ENCODE results near the gene SMYD3. TPM values are rescaled to one million over a fixed set of nuclear protein-coding genes. Genes with fewer than 3 reads are reported as not detected.

The SMYD3 gene
- total and polyA plus RNA-seq, 2 of the 13 experiments (the other 11 are each of a cell fraction or from before 2014, with no cell fraction given): 27.7 to 35.8 TPM

DNA sequence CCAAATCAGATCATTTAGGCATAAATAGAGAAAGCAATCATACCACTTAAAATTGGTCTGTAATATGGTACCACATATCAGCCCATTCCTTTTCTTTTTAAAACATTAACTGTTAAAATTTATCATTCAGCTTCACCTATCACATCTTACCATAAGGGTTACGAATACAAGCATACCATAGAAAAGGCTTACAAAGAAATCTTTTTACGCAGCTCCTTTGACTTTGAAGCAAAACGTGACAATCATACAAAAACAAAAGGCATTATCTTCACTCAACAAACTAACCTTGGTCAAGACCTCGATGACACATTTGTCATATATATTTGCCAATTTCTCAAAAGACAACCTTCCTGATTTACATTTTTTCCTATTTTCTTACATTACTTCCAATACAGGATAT lies 169.0 kb downstream of the SMYD3 start:
- DNase-seq (ENCODE audit: low spot score) (no peak), ATAC-seq (no peak), FAIRE-seq (no peak)
- Histone ChIP-seq H3K9me3 (ENCODE audit: low read length) (no peaks in the 10 kb centered on the region), H2AFZ (ENCODE audit: low read length) (no peak overlapping the region), H3K9ac (ENCODE audit: insufficient read depth, low read depth, low read length) (no peak overlapping the region), H4K20me1 (ENCODE audit: insufficient read depth, low read length) (no peaks in the 10 kb centered on the region), H3K4me3 (replicated peaks in 1 of 3; ENCODE audit: insufficient read depth in 1 of 3, low read depth in 2 of 3, low read length in 3 of 3) (no peak overlapping the region), H3K4me2 (ENCODE audit: low read depth, low read length) (no peak overlapping the region), H3K79me2 (ENCODE audit: insufficient read depth, low read length) (no peaks in the 10 kb centered on the region), H3K27ac (ENCODE audit: extremely low read length, insufficient read depth, low read length) (no peak overlapping the region), H3K27me3 (ENCODE audit: control insufficient read depth in 1 of 2, insufficient read depth in 2 of 2, low read length in 2 of 2) (no peaks in the 10 kb centered on the region), H3K4me1 (ENCODE audit: insufficient read depth, low read length) (no peaks in the 10 kb centered on the region), H3K36me3 (replicated peaks in 1 of 2; ENCODE audit: control insufficient read depth in 1 of 2, insufficient read depth in 2 of 2, low read length in 2 of 2) (no peaks in the 10 kb centered on the region)
- no TSS peak for BruUV-seq (replicated peaks)
- WGBS (ENCODE audit: low lambda C conversion rate): 88% methylated on average over 4 of the region's 4 CpGs
- intact Hi-C loops (cut with micrococcal nuclease; ENCODE audit: unreplicated experiment) (no loop called here), in situ Hi-C loops (cut with HindIII; ENCODE audit: extremely low pct_ligation_motif_present, low pct_unique_long_range_greater_than_20kb) (no loop called here)
- TF ChIP-seq PAF1 (CRISPR knock-in tag; IDR thresholded peaks at IDR 0.05) (no peak), TCF7L2 (IDR thresholded peaks at IDR 0.05; ENCODE audit: low read depth, low read length) (no peak), CHD2 (IDR thresholded peaks at IDR 0.05; ENCODE audit: low read depth, low read length) (no peak), ZFYVE20 (CRISPR knock-in tag; IDR thresholded peaks at IDR 0.05; ENCODE audit: borderline replicate concordance, low read depth) (no peak)
- ChIA-PET CTCF (ENCODE audit: low intra/inter-chr PET ratio, low total read pairs) (no interaction called here), POLR2A (no interaction called here)

DNA sequence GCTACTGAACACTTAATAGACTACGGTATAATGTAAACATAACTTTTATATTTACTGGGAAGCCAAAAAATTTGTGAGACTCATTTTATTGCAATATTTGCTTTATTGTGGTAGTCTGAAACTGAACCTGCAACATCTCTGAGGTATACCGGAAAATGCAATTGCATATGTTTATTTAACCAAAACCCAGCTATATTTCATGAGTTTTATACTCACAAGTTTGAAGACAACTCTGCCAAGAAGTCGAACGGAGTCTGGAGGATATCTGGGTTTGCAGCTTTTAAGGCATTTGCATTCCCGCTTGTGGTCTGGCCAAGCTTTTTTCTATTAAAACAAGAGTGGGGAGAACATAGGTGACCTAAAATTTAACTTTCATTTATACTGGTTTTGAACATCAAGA lies 171.9 kb downstream of the SMYD3 start:
- DNase-seq (ENCODE audit: low spot score): no peak
- Histone ChIP-seq H3K27ac (ENCODE audit: extremely low read length, insufficient read depth, low read length) (no peak overlapping the region), H3K27me3 (ENCODE audit: control insufficient read depth in 1 of 2, insufficient read depth in 2 of 2, low read length in 2 of 2) (no peaks in the 10 kb centered on the region), H3K9ac (ENCODE audit: insufficient read depth, low read depth, low read length) (no peak overlapping the region), H3K4me1 (ENCODE audit: insufficient read depth, low read length) (no peaks in the 10 kb centered on the region), H3K4me2 (ENCODE audit: low read depth, low read length) (no peak overlapping the region), H2AFZ (ENCODE audit: low read length) (no peak overlapping the region), H3K79me2 (ENCODE audit: insufficient read depth, low read length) (no peaks in the 10 kb centered on the region), H3K9me3 (ENCODE audit: low read length) (no peaks in the 10 kb centered on the region), H3K4me3 (replicated peaks in 1 of 3; ENCODE audit: insufficient read depth in 1 of 3, low read depth in 2 of 3, low read length in 3 of 3) (no peak overlapping the region), H3K36me3 (replicated peaks in 1 of 2; ENCODE audit: control insufficient read depth in 1 of 2, insufficient read depth in 2 of 2, low read length in 2 of 2) (no peaks in the 10 kb centered on the region), H4K20me1 (ENCODE audit: insufficient read depth, low read length) (no peaks in the 10 kb centered on the region)
- FAIRE-seq: no peak
- 98% methylated on average over 5 of the region's 5 CpGs for WGBS (ENCODE audit: low lambda C conversion rate)
- BruUV-seq (replicated peaks): no TSS peak
- CTCF ChIA-PET (ENCODE audit: low intra/inter-chr PET ratio, low total read pairs): no interaction called here
- in situ Hi-C loops (cut with HindIII; ENCODE audit: extremely low pct_ligation_motif_present, low pct_unique_long_range_greater_than_20kb) (no loop called here), intact Hi-C loops (cut with micrococcal nuclease; ENCODE audit: unreplicated experiment) (no loop called here)
- ATAC-seq: no peak
- POLR2A ChIA-PET: no interaction called here
- TF ChIP-seq, protein P1, sequence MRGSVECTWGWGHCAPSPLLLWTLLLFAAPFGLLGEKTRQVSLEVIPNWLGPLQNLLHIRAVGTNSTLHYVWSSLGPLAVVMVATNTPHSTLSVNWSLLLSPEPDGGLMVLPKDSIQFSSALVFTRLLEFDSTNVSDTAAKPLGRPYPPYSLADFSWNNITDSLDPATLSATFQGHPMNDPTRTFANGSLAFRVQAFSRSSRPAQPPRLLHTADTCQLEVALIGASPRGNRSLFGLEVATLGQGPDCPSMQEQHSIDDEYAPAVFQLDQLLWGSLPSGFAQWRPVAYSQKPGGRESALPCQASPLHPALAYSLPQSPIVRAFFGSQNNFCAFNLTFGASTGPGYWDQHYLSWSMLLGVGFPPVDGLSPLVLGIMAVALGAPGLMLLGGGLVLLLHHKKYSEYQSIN (CRISPR knock-in tag; IDR thresholded peaks at IDR 0.05; ENCODE audit: borderline replicate concordance): no peak
- TF ChIP-seq PTBP1 (IDR thresholded peaks at IDR 0.05; ENCODE audit: low read depth, low read length, poor library complexity, severe bottlenecking) (no peak), EZH2 (conservative IDR thresholded peaks at IDR 0.05; ENCODE audit: low read depth, low read length) (no peak), PHF5A (CRISPR knock-in tag; IDR thresholded peaks at IDR 0.05; ENCODE audit: low read depth, unreplicated experiment) (no peak), ZNF44 (CRISPR knock-in tag; IDR thresholded peaks at IDR 0.05) (no peak), RELA (CRISPR knock-in tag; IDR thresholded peaks at IDR 0.05) (no peak), ZNF580 (CRISPR knock-in tag; IDR thresholded peaks at IDR 0.05; ENCODE audit: borderline replicate concordance, low read depth) (no peak), CENPT (CRISPR knock-in tag; IDR thresholded peaks at IDR 0.05; ENCODE audit: low read depth) (no peak), ZNF280B (CRISPR knock-in tag; IDR thresholded peaks at IDR 0.05; ENCODE audit: borderline replicate concordance) (no peak), ZFYVE20 (CRISPR knock-in tag; IDR thresholded peaks at IDR 0.05; ENCODE audit: borderline replicate concordance, low read depth) (no peak), KMT2A (CRISPR knock-in tag; IDR thresholded peaks at IDR 0.05) (no peak), ZFP82 (CRISPR knock-in tag; IDR thresholded peaks at IDR 0.05; ENCODE audit: borderline replicate concordance) (no peak)
